Hindlimb muscle (tissue), 1 donor: ENCODE data around the gene FKBP2. TPM values are rescaled to one million over a fixed set of nuclear protein-coding genes. Genes with fewer than 3 reads are reported as not detected.
A peak's percentile ranks its signal among the peaks of the same experiment; 100 is the strongest.

Experiments used
- DNase-seq: peaks from one replicate; pipeline ENCODE4 v3.0.0-alpha.2; 2013
- polyA plus RNA-seq: library from polyadenylated mRNA; unstranded; fragments of 120-200 nt; gene quantifications from one replicate; pipeline ENCODE4 v1.2.1, GENCODE V29; 2013; ENCODE audit not compliant: insufficient read length

FKBP2 gene
- polyA plus RNA-seq, 1 donor: 51.5 TPM

- no peak for DNase-seq
Observed at GRCh38 chr11:64265176-64266160, 24.6 kb downstream of the FKBP2 start.

GRCh38 chr11:64266339-64266738 lies 25.4 kb downstream of the FKBP2 start:
- DNase-seq: no peak

- DNase-seq: no peak
Observed at GRCh38 chr11:64267207-64267945, 26.5 kb downstream of the FKBP2 start.

- no peak for DNase-seq
Observed at GRCh38 chr11:64268025-64268892, 27.4 kb downstream of the FKBP2 start.

GRCh38 chr11:64268893-64269539 lies 28.1 kb downstream of the FKBP2 start:
- no peak for DNase-seq

GRCh38 chr11:64269540-64270220 lies 28.8 kb downstream of the FKBP2 start:
- peak; percentile 99 for DNase-seq

- no peak for DNase-seq
Observed at GRCh38 chr11:64275031-64275800, 34.3 kb downstream of the FKBP2 start.

GRCh38 chr11:64275841-64276240 lies 34.9 kb downstream of the FKBP2 start:
- no peak for DNase-seq

- no peak for DNase-seq
Observed at GRCh38 chr11:64276653-64277431, 35.9 kb downstream of the FKBP2 start.

GRCh38 chr11:64278576-64279190 lies 37.8 kb downstream of the FKBP2 start:
- no peak for DNase-seq

- no peak for DNase-seq
Observed at GRCh38 chr11:64281957-64282770, 41.3 kb downstream of the FKBP2 start.

GRCh38 chr11:64283092-64283491 lies 42.2 kb downstream of the FKBP2 start:
- DNase-seq: no peak

- DNase-seq: peak; percentile 95
Observed at GRCh38 chr11:64284048-64284961, 43.4 kb downstream of the FKBP2 start, which contains the start of gene BAD. TSS of gene BAD (minus strand) at chr11:64284665. CDS start at chr11:64284368, 297 bp downstream.

GRCh38 chr11:64284962-64285884 lies 44.3 kb downstream of the FKBP2 start, which contains the start of gene GPR137:
TSS of gene GPR137 (plus strand) at chr11:64285848. CDS start at chr11:64286525, 677 bp downstream.
- peak; percentile 94 for DNase-seq

- no peak for DNase-seq
Observed at GRCh38 chr11:64285885-64286800, 45.2 kb downstream of the FKBP2 start.
